ENCODE results near the gene HOXC10. TPM values are rescaled to one million over a fixed set of nuclear protein-coding genes. Genes with fewer than 3 reads are reported as not detected.

The HOXC10 gene
- total RNA-seq, 1 experiment from 2014 or later = not detected

DNA sequence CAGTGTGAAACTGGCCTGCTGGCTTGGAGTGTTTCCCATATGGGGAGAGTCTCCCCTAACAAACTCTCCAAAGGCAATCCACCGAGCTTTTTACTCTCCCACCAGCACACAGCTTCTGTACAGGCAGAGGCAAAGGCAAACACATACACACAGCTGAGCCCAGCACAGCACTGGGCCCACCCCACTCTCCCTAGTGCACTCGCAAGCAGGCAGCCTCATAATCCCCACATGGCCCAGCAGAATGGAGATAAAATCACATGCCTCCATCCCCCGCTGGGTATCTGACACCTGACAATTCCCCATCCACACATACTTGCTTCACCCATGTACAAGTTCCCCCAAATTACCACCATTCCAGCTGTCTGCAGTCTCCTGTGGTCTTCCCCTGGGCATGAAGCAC lies 26.8 kb upstream of the HOXC10 start (continued):
- no peak for TF ChIP-seq ATF6 (CRISPR knock-in tag; IDR thresholded peaks at IDR 0.05)
- TF ChIP-seq, protein P1, sequence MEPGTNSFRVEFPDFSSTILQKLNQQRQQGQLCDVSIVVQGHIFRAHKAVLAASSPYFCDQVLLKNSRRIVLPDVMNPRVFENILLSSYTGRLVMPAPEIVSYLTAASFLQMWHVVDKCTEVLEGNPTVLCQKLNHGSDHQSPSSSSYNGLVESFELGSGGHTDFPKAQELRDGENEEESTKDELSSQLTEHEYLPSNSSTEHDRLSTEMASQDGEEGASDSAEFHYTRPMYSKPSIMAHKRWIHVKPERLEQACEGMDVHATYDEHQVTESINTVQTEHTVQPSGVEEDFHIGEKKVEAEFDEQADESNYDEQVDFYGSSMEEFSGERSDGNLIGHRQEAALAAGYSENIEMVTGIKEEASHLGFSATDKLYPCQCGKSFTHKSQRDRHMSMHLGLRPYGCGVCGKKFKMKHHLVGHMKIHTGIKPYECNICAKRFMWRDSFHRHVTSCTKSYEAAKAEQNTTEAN (CRISPR knock-in tag; IDR thresholded peaks at IDR 0.05) = no peak

DNA sequence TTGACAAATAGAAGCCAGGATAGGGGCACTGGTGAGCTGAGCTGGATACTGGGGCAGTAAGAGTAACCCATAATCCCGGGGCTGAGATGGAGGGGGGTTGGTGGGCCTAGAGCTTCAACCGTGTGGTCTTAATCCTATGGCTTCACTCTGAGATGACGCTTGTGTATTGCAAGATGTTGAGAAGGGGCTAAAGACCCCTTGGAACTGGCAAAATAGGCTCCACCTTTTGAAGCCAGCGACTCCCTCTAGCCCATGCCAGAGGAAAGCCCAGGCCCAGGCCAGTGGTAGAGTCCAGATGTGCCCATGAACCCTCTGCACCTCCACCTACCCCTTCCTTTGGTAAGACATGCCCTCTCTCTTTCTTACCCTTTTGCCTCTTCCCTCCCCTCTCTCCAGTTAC lies 25.6 kb upstream of the HOXC10 start:
- CTCF ChIA-PET = interaction anchor here (1.0 to 1.3 kb wide), 3 partner anchors 45 to 212 kb away, joined by 3 read pairs; no protein-coding TSS in a partner anchor
- Mint-ChIP-seq H3K27me3 (ENCODE audit: low read depth) (peaks cover 100% of the 10 kb centered on the region), H3K4me1 (peaks cover 17% of the 10 kb centered on the region), H3K27ac (no peak overlapping the region), H3K9me3 (no peaks in the 10 kb centered on the region), H3K36me3 (no peaks in the 10 kb centered on the region), H3K4me3 (no peak overlapping the region)
- POLR2A ChIA-PET = no interaction called here
- TF ChIP-seq ATF6 (CRISPR knock-in tag; IDR thresholded peaks at IDR 0.05) = no peak
- TF ChIP-seq EMX1 (CRISPR knock-in tag; IDR thresholded peaks at IDR 0.05) = no peak
- TF ChIP-seq, protein P2, sequence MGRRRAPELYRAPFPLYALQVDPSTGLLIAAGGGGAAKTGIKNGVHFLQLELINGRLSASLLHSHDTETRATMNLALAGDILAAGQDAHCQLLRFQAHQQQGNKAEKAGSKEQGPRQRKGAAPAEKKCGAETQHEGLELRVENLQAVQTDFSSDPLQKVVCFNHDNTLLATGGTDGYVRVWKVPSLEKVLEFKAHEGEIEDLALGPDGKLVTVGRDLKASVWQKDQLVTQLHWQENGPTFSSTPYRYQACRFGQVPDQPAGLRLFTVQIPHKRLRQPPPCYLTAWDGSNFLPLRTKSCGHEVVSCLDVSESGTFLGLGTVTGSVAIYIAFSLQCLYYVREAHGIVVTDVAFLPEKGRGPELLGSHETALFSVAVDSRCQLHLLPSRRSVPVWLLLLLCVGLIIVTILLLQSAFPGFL (CRISPR knock-in tag; IDR thresholded peaks at IDR 0.05; ENCODE audit: borderline replicate concordance) = no peak
- no peak for TF ChIP-seq ESRRA (CRISPR knock-in tag; IDR thresholded peaks at IDR 0.05; ENCODE audit: borderline replicate concordance)
- TF ChIP-seq FOXP1 (CRISPR knock-in tag; IDR thresholded peaks at IDR 0.05; ENCODE audit: borderline replicate concordance) = no peak
- TF ChIP-seq ZNF219 (CRISPR knock-in tag; IDR thresholded peaks at IDR 0.05; ENCODE audit: borderline replicate concordance) = no peak
- no peak for TF ChIP-seq AFF4 (CRISPR knock-in tag; IDR thresholded peaks at IDR 0.05; ENCODE audit: borderline replicate concordance)
- no peak for TF ChIP-seq SOX15 (CRISPR knock-in tag; IDR thresholded peaks at IDR 0.05)
- TF ChIP-seq ZNF425 (CRISPR knock-in tag; conservative IDR thresholded peaks at IDR 0.05) = no peak
- no peak for TF ChIP-seq RELA (CRISPR knock-in tag; IDR thresholded peaks at IDR 0.05; ENCODE audit: borderline replicate concordance)
- no peak for TF ChIP-seq GRHL2 (CRISPR knock-in tag; IDR thresholded peaks at IDR 0.05; ENCODE audit: insufficient replicate concordance, severe bottlenecking)
- no peak for TF ChIP-seq MYBL2 (CRISPR knock-in tag; IDR thresholded peaks at IDR 0.05)
- TF ChIP-seq FOXJ3 (CRISPR knock-in tag; IDR thresholded peaks at IDR 0.05; ENCODE audit: borderline replicate concordance) = no peak
- no peak for TF ChIP-seq MXD4 (CRISPR knock-in tag; IDR thresholded peaks at IDR 0.05; ENCODE audit: borderline replicate concordance)
- no peak for TF ChIP-seq JAZF1 (CRISPR knock-in tag; IDR thresholded peaks at IDR 0.05)
- no peak for TF ChIP-seq ETV6 (CRISPR knock-in tag; IDR thresholded peaks at IDR 0.05)
- ATAC-seq = no peak
- DNase-seq (ENCODE audit: low spot score) = no peak
